Fibroblast of mammary gland (primary cell): ENCODE results near the gene MXRA8.
"Not testable (repeated sequence)": the region's sequence is repeated elsewhere in the genome, so short reads cannot be mapped to it uniquely, and the experiment has no call there.

Experiments
- DNase-seq: peaks from one replicate; pipeline ENCODE4 v3.0.0-alpha.2; 2010; ENCODE audit warnings: low read depth
- H3K4me3 ChIP-seq: 2 replicates; pipeline ENCODE4 v1.5.1; 2011; ENCODE audit warnings: low read depth, mild to moderate bottlenecking, low read length, moderate library complexity; ENCODE audit not compliant: control insufficient read depth
- CTCF ChIP-seq: conservative IDR thresholded peaks from 2 replicates; pipeline ENCODE4 v1.5.1; 2011; ENCODE audit warnings: low read depth, low read length, inconsistent platforms; ENCODE audit not compliant: control insufficient read depth, insufficient read depth

The MXRA8 gene

GRCh38 chr1:1390675-1391074, 32.3 kb upstream of the MXRA8 start:
- DNase-seq: no peak
- no peak overlapping the region for H3K4me3 ChIP-seq
- no peak for TF ChIP-seq CTCF

- no peak for TF ChIP-seq CTCF
- DNase-seq: no peak
- H3K4me3 ChIP-seq: no peak overlapping the region
Observed at GRCh38 chr1:1388078-1388472, 29.7 kb upstream of the MXRA8 start.

GRCh38 chr1:1387098-1388077, 29.0 kb upstream of the MXRA8 start:
- H3K4me3 ChIP-seq: no peak overlapping the region
- no peak for DNase-seq
- TF ChIP-seq CTCF: no peak

- no peak for TF ChIP-seq CTCF
- DNase-seq: no peak
- no peak overlapping the region for H3K4me3 ChIP-seq
Observed at GRCh38 chr1:1385931-1386330, 27.6 kb upstream of the MXRA8 start.

GRCh38 chr1:1385339-1385738, 27.0 kb upstream of the MXRA8 start:
- H3K4me3 ChIP-seq, DNase-seq: not testable (repeated sequence)

GRCh38 chr1:1381294-1381693, 22.9 kb upstream of the MXRA8 start:
- DNase-seq: no peak
- no peak overlapping the region for H3K4me3 ChIP-seq

GRCh38 chr1:1380860-1381259, 22.5 kb upstream of the MXRA8 start:
- no peak for DNase-seq
- TF ChIP-seq CTCF: no peak
- H3K4me3 ChIP-seq: no peak overlapping the region

More at GRCh38 chr1:1381294-1381693, 22.9 kb upstream of the MXRA8 start:
- no peak for TF ChIP-seq CTCF
